Uterus (tissue), 2 donors: Measurements from ENCODE around the gene LBH.

Experiments
- CTCF ChIP-seq, 4 experiments: fragments of 200-600 bp in 2 of 4; fragments of 450-650 bp in 2 of 4; sonication (generic) in 2 of 4; IDR thresholded peaks; one replicate each; pipeline ENCODE4 v1.5.1; 2016 to 2019; ENCODE audit warnings: antibody characterized with exemption in 4 of 4, mild to moderate bottlenecking in 2 of 4, moderate library complexity in 1 of 4
- POLR2A ChIP-seq, 2 donors: fragments of 450-650 bp; IDR thresholded peaks; one replicate each; pipeline ENCODE4 v1.6.1; 2016; ENCODE audit warnings: antibody characterized with exemption in 2 of 2, mild to moderate bottlenecking in 1 of 2, moderate library complexity in 1 of 2

GRCh38 chr2:30235008-30235655 lies 3.8 kb downstream of the LBH start:
- TF ChIP-seq CTCF (IDR thresholded peaks at IDR 0.05) = no peak
- TF ChIP-seq POLR2A (IDR thresholded peaks at IDR 0.05) = no peak
